Amygdala (tissue), 56 donors: ENCODE data around the gene CPNE9.

Experiments used
- DNase-seq, 56 donors: peaks; one replicate each; lab custom pipeline; 2025; lab: John Stamatoyannopoulos, UW

CPNE9 gene

GRCh38 chr3:9715136-9715535 is 11.5 kb downstream of the CPNE9 start:
- DNase-seq = no peak

- DNase-seq = peak in 30 of 56 donors; percentile 9 to 58 (median 31)
Measured at GRCh38 chr3:9715764-9716437, 12.3 kb downstream of the CPNE9 start.

GRCh38 chr3:9716801-9717555 is 13.3 kb downstream of the CPNE9 start:
- DNase-seq = no peak

GRCh38 chr3:9717563-9717962 is 13.9 kb downstream of the CPNE9 start:
- DNase-seq = no peak

DNA sequence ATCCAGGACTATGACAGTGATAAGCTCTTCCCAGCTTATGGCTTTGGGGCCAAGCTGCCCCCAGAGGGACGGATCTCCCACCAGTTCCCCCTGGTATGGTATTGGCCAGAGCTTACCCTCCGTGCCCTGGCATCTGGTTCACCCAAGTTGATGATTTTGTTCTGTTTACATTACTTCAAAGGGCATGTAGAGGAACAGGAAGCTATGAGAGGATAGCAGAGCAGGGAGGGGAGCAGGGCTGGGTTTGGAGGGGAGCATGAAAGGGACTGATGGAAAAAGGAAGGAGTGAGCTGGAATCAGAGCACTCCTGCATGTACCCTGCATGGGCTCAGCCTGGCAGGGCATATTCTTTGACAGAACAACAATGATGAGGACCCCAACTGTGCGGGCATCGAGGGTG is 14.5 kb downstream of the CPNE9 start:
- no peak for DNase-seq

GRCh38 chr3:9721015-9721699 is 17.5 kb downstream of the CPNE9 start:
- no peak for DNase-seq

DNA sequence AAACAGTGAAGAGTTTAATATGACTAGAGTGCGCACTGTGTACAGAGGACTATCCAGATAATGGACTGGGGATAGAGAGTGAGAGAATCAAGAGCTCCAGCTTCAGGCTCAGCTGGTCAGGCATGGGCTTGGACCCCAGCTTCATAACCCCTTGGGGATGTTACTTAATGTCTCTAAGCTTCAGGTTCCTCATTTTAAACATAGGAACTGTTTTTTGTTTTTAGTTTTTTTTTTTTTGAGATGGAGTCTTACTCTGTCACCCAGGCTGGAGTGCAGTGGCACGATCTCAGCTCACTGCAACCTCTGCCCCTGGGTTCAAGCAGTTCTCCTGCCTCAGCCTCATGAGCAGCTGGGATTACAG is 18.0 kb downstream of the CPNE9 start:
- DNase-seq = no peak

GRCh38 chr3:9725775-9726515 is 22.3 kb downstream of the CPNE9 start:
- no peak for DNase-seq

- DNase-seq = no peak
Measured at GRCh38 chr3:9727041-9727595, 23.5 kb downstream of the CPNE9 start.

DNA sequence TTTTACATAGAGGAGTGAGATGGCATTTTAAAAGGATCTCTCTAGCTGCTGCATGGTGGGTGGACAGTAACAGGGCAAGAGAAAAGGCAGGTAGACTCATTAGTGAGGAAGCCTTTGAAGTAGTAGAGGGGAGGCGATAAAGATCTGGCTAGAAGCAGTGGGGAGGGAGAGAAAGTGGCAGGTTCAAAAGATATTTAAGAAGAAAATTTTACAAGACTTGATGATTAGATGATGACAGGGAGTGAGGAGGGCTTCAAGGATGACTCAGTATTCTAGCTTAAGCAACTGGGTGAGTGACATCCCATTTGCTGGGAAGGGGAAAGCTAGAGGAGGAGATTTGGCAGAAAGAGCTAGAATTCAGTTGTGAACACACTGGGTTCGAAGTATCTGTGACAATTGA is 24.1 kb downstream of the CPNE9 start:
- no peak for DNase-seq

DNA sequence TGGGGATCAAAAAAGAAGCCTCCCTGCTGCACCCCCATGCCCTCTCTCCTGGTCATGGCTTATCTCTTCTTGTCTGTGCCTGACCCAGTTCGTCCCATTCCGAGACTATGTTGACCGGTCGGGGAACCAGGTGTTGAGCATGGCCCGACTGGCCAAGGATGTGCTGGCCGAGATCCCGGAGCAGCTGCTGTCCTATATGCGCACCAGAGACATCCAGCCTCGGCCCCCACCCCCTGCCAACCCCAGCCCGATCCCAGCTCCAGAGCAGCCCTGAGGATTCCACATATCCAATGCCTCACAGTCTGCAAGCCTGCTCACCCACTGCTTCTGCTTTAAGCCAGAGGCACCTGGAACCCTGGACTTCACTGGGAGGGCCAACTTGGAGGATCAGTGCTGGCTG is 25.8 kb downstream of the CPNE9 start:
- no peak for DNase-seq

GRCh38 chr3:9730657-9731205 is 27.1 kb downstream of the CPNE9 start:
- peak in 4 of 56 donors; percentile 74 to 91 (median 84) for DNase-seq

DNA sequence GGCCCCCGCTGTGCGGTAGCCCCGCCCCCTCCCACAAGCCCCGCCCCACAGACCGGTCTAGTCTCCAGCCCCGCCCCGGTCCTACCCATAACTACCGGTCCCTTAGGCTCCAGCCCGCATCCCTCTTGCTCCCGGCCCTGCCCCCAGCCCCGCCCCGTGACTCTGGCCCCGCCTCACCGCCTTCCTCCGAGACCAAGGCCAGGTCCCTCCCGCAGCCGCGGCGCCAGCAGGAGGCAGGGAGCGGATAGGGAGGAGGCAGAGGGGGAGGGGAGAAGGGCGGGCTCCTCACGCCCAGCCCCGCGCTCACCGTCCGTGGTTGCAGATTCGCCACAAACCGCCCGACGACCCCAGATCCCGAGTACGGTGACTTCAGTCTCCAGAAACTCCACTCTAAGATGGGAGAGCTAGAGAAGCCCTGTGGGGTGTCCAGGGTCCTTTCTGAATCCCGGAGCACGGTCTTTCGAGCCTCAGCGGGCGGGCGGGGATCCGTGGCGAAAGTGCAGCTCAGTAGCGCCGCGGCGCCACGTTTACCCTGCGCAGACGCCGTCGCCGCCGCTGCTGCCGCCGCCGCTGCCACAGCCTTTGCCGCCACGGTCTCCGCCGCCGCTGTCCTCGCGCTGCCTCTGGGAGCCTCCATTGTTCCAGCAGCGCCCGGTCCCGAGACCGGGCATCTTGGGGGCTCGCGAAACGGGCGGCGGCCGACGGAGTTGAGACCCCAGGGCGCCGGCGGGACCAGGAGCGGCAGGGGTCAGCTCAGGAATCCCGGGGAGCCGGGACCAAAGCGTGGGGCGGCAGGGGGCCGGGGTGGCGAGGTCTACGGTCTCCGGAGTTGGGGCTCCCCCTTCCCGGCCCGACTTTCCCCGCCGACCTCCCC is 27.8 kb downstream of the CPNE9 start, which contains the start of gene BRPF1:
BRPF1 (plus strand) TSS at position 530 of the 874 bp plus-strand sequence. CDS start 2,406 bp downstream, outside the sequence.
- DNase-seq = peak; percentile 82 to 100 (median 99)

GRCh38 chr3:9732080-9732739 is 28.6 kb downstream of the CPNE9 start:
- no peak for DNase-seq

DNA sequence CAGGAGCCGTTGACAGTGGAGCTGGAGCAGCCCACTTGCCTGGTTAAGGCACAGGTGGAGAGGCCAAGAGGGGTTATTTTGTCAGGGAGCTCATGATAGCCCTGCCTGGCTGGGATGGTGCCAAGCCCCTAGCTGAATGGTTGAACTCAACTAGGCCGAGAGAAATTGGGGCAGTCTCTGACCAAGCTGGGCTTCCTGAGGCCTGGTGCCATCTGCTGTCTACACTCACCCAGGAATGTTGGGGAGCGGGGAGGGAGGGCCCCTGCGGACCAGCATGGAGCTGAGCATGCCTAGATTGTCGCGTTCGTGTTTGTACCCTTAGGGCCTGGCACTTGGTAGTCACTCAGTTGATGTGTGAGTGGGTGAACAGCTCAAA is 29.1 kb downstream of the CPNE9 start:
- peak in 1 of 56 donors; percentile 17 for DNase-seq

- peak in 8 of 56 donors; percentile 7 to 66 (median 21) for DNase-seq
Measured at GRCh38 chr3:9736831-9737230, 33.2 kb downstream of the CPNE9 start.

DNA sequence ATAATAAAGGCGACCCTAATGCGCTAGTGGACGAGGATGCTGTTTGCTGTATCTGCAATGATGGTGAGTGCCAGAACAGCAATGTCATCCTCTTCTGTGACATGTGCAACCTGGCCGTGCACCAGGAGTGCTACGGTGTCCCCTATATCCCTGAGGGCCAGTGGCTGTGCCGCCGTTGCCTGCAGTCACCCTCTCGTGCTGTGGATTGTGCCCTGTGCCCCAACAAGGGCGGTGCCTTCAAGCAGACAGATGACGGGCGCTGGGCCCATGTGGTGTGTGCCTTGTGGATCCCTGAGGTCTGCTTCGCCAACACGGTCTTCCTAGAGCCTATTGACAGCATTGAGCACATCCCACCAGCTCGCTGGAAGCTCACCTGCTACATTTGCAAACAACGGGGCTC is 35.5 kb downstream of the CPNE9 start:
- DNase-seq = no peak

- no peak for DNase-seq
Measured at GRCh38 chr3:9742560-9742959, 38.9 kb downstream of the CPNE9 start.

GRCh38 chr3:9743548-9743947 is 39.9 kb downstream of the CPNE9 start:
- no peak for DNase-seq
